Liver (tissue), 3 donors: Measurements from ENCODE around the gene ARFGAP1.

Experiments
- ATF3 ChIP-seq: IDR thresholded peaks from 2 replicates; pipeline ENCODE4 v1.6.1; 2016; ENCODE audit warnings: antibody characterized with exemption
- CTCF ChIP-seq: fragments of 150-350 bp; IDR thresholded peaks from 2 replicates; pipeline ENCODE4 v1.5.1; 2017; ENCODE audit warnings: improper control_type of control experiment, low read depth, low read length; ENCODE audit not compliant: missing input control
- EGR1 ChIP-seq, 2 donors: IDR thresholded peaks; 2 replicates each; pipeline ENCODE4 v1.6.1; 2016 to 2018; ENCODE audit warnings: antibody characterized with exemption in 2 of 2, low read depth in 2 of 2
- FOXA1 ChIP-seq: IDR thresholded peaks from 2 replicates; pipeline ENCODE4 v1.6.1; 2016; ENCODE audit warnings: antibody characterized with exemption
- FOXA2 ChIP-seq: IDR thresholded peaks from 2 replicates; pipeline ENCODE4 v1.6.1; 2016; ENCODE audit warnings: antibody characterized with exemption
- GABPA ChIP-seq, 2 donors: IDR thresholded peaks in 1 of 2; conservative IDR thresholded peaks in 1 of 2; 2 replicates each; pipeline ENCODE4 v1.6.1; 2016; ENCODE audit warnings: antibody characterized with exemption in 2 of 2, mild to moderate bottlenecking in 1 of 2, moderate library complexity in 1 of 2
- JUND ChIP-seq, 2 donors: IDR thresholded peaks; 2 replicates each; pipeline ENCODE4 v1.6.1; 2016; ENCODE audit warnings: antibody characterized with exemption in 2 of 2
- RAD21 ChIP-seq, 2 donors: IDR thresholded peaks; 2 replicates each; pipeline ENCODE4 v1.6.1; 2016; ENCODE audit warnings: antibody characterized with exemption in 2 of 2, mild to moderate bottlenecking in 2 of 2
- REST ChIP-seq: IDR thresholded peaks from 2 replicates; pipeline ENCODE4 v1.6.1; 2016; ENCODE audit warnings: antibody characterized with exemption, mild to moderate bottlenecking
- SP1 ChIP-seq: IDR thresholded peaks from 2 replicates; pipeline ENCODE4 v1.6.1; 2018; ENCODE audit warnings: antibody characterized with exemption, mild to moderate bottlenecking
- TAF1 ChIP-seq: conservative IDR thresholded peaks from 2 replicates; pipeline ENCODE4 v1.6.1; 2016; ENCODE audit warnings: antibody characterized with exemption, mild to moderate bottlenecking
- YY1 ChIP-seq: IDR thresholded peaks from 2 replicates; pipeline ENCODE4 v1.6.1; 2016; ENCODE audit warnings: antibody characterized with exemption, mild to moderate bottlenecking
- ZBTB33 ChIP-seq: IDR thresholded peaks from 2 replicates; pipeline ENCODE4 v1.6.1; 2016; ENCODE audit warnings: antibody characterized with exemption
- TF ChIP-seq, protein P1 (sequence below): IDR thresholded peaks from 2 replicates; pipeline ENCODE4 v1.6.1; 2016; ENCODE audit warnings: antibody characterized with exemption
- donor health status: healthy.
- donor health status: healthy.

- TF ChIP-seq CTCF (no peak), RAD21 (IDR thresholded peaks at IDR 0.05) (no peak), FOXA1 (no peak), TAF1 (no peak), REST (no peak), ATF3 (no peak), YY1 (no peak), ZBTB33 (no peak), SP1 (no peak), JUND (IDR thresholded peaks at IDR 0.05) (no peak), FOXA2 (no peak), GABPA (IDR thresholded peaks at IDR 0.05 in 1 of 2, conservative IDR thresholded peaks at IDR 0.05 in 1 of 2) (no peak), EGR1 (IDR thresholded peaks at IDR 0.05; ENCODE audit: low read depth in 2 of 2) (no peak)
- TF ChIP-seq, protein P1, sequence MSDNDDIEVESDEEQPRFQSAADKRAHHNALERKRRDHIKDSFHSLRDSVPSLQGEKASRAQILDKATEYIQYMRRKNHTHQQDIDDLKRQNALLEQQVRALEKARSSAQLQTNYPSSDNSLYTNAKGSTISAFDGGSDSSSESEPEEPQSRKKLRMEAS, result no peak
Observed at GRCh38 chr20:63335711-63336110, 63.1 kb downstream of the ARFGAP1 start.
